Osteocyte (in vitro differentiated cells): ENCODE data around the gene PARVG. TPM values are rescaled to one million over a fixed set of nuclear protein-coding genes. Genes with fewer than 3 reads are reported as not detected.
"Not testable (repeated sequence)": the region's sequence is repeated elsewhere in the genome, so short reads cannot be mapped to it uniquely, and the experiment has no call there.

Experiments
- DNase-seq: peaks from one replicate; pipeline ENCODE4 v3.0.0; 2021; ENCODE audit warnings: mixed read lengths; ENCODE audit not compliant: unreplicated experiment; ENCODE audit errors: extremely low spot score
- H3K27ac Mint-ChIP-seq: one replicate; pipeline ENCODE4 v1.8.0; 2021; ENCODE audit warnings: mild to moderate bottlenecking, mixed read lengths; ENCODE audit not compliant: unreplicated experiment
- H3K27me3 Mint-ChIP-seq: one replicate; pipeline ENCODE4 v1.8.0; 2021; ENCODE audit warnings: mixed read lengths; ENCODE audit not compliant: unreplicated experiment
- H3K36me3 Mint-ChIP-seq: one replicate; pipeline ENCODE4 v1.8.0; 2021; ENCODE audit warnings: mixed read lengths; ENCODE audit not compliant: unreplicated experiment
- H3K4me1 Mint-ChIP-seq: one replicate; pipeline ENCODE4 v1.8.0; 2021; ENCODE audit warnings: mixed read lengths; ENCODE audit not compliant: unreplicated experiment
- H3K4me3 Mint-ChIP-seq: one replicate; pipeline ENCODE4 v1.8.0; 2021; ENCODE audit warnings: mild to moderate bottlenecking, moderate library complexity, mixed read lengths; ENCODE audit not compliant: unreplicated experiment
- H3K9me3 Mint-ChIP-seq: one replicate; pipeline ENCODE4 v1.8.0; 2021; ENCODE audit warnings: mixed read lengths; ENCODE audit not compliant: unreplicated experiment
- CTCF ChIP-seq: fragments of 200-600 bp; sonication (generic); IDR thresholded peaks from 2 replicates; pipeline ENCODE4 v1.5.0; 2021; ENCODE audit warnings: antibody characterized with exemption, mild to moderate bottlenecking, moderate library complexity
- total RNA-seq: library from RNA; stranded (reverse); gene quantifications from 2 replicates; pipeline ENCODE4 v1.2.1, GENCODE V29; 2021

The PARVG gene
- total RNA-seq, 1 donor from 2014 or later, result not detected

GRCh38 chr22:44229809-44230208 lies 49.1 kb downstream of the PARVG start:
- Mint-ChIP-seq H3K27ac (no peak overlapping the region), H3K27me3 (peaks cover 22% of the 10 kb centered on the region), H3K36me3 (peaks cover 2% of the 10 kb centered on the region), H3K4me1 (no peaks in the 10 kb centered on the region), H3K9me3 (peaks cover 8% of the 10 kb centered on the region), H3K4me3 (no peak overlapping the region)
- no peak for DNase-seq
- no peak for TF ChIP-seq CTCF

- H3K4me1 Mint-ChIP-seq, result no peaks in the 10 kb centered on the region
- no peak overlapping the region for H3K27ac Mint-ChIP-seq
- H3K4me3 Mint-ChIP-seq, result no peak overlapping the region
- peaks cover 9% of the 10 kb centered on the region for H3K27me3 Mint-ChIP-seq
- H3K9me3 Mint-ChIP-seq, result peaks cover 8% of the 10 kb centered on the region
- H3K36me3 Mint-ChIP-seq, result peaks cover 2% of the 10 kb centered on the region
- TF ChIP-seq CTCF, result no peak
- no peak for DNase-seq
Observed at GRCh38 chr22:44231233-44231632, 50.5 kb downstream of the PARVG start.

GRCh38 chr22:44234372-44234771 lies 53.6 kb downstream of the PARVG start:
- H3K27me3 Mint-ChIP-seq, result peaks cover 27% of the 10 kb centered on the region
- H3K4me1 Mint-ChIP-seq, H3K27ac Mint-ChIP-seq, H3K9me3 Mint-ChIP-seq, H3K36me3 Mint-ChIP-seq, H3K4me3 Mint-ChIP-seq: not testable (repeated sequence)
- peak; percentile 34 for DNase-seq

- H3K4me3 Mint-ChIP-seq, result no peak overlapping the region
- no peaks in the 10 kb centered on the region for H3K4me1 Mint-ChIP-seq
- H3K27me3 Mint-ChIP-seq, result peaks cover 42% of the 10 kb centered on the region
- H3K9me3 Mint-ChIP-seq, result peaks cover 4% of the 10 kb centered on the region
- no peak overlapping the region for H3K27ac Mint-ChIP-seq
- TF ChIP-seq CTCF, result no peak
- no peak for DNase-seq
- no peaks in the 10 kb centered on the region for H3K36me3 Mint-ChIP-seq
Observed at GRCh38 chr22:44237290-44237689, 56.6 kb downstream of the PARVG start.

GRCh38 chr22:44241121-44241520 lies 60.4 kb downstream of the PARVG start:
- H3K27me3 Mint-ChIP-seq, result peaks cover 43% of the 10 kb centered on the region
- not testable (repeated sequence) for H3K9me3 Mint-ChIP-seq, H3K36me3 Mint-ChIP-seq, DNase-seq, H3K4me1 Mint-ChIP-seq, H3K4me3 Mint-ChIP-seq, H3K27ac Mint-ChIP-seq

GRCh38 chr22:44242946-44243724 lies 62.4 kb downstream of the PARVG start:
- TF ChIP-seq CTCF, result no peak
- no peaks in the 10 kb centered on the region for H3K4me1 Mint-ChIP-seq

More at GRCh38 chr22:44242946-44243724, 62.4 kb downstream of the PARVG start:
- Mint-ChIP-seq H3K27me3 (peaks cover 34% of the 10 kb centered on the region), H3K27ac (no peak overlapping the region), H3K9me3 (no peaks in the 10 kb centered on the region), H3K4me3 (no peak overlapping the region), H3K36me3 (no peaks in the 10 kb centered on the region)
- DNase-seq, result peak; percentile 54
